GM19239 (cell line): ENCODE measurements around the gene ICAM1.
"Not testable (repeated sequence)": the region's sequence is repeated elsewhere in the genome, so short reads cannot be mapped to it uniquely, and the experiment has no call there.

ENCODE experiments used
- DNase-seq: peaks from one replicate; pipeline ENCODE4 v3.0.0; 2011; ENCODE audit warnings: low spot score; ENCODE audit not compliant: insufficient read length
- FAIRE-seq: peaks from 2 replicates; lab custom pipeline; 2011; peaks lifted over from hg19 to GRCh38; lab: Jason Lieb, UNC

Gene ICAM1

DNA sequence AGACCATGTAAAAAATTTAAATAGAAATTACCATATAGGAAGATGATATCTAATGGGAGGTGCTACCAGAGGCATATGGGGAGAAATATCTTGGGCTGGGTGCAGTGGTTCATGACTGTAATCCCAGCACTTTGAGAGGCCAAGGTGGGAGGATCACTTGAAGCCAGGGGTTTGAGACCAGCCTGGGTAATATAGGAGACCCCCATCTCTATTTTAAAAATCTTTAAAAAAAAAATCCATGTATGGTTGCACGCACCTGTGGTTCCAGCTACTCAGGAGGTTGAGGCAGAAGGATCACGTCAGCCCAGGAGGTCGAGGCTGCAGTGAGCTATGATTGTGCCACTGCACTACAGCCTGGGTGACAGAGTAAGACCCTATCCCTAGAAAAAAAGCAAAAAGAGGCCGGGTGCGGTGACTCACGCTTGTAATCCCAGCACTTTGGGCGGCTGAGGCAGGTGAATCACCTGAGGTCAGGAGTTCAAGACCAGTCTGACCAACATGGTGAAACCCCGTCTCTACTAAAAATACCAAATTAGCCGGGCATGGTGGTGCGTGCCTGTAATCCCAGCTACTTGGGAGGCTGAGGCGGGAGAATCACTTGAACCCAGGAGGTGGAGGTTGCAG, 29.0 kb upstream of the ICAM1 start:
- FAIRE-seq, DNase-seq: not testable (repeated sequence)

DNA sequence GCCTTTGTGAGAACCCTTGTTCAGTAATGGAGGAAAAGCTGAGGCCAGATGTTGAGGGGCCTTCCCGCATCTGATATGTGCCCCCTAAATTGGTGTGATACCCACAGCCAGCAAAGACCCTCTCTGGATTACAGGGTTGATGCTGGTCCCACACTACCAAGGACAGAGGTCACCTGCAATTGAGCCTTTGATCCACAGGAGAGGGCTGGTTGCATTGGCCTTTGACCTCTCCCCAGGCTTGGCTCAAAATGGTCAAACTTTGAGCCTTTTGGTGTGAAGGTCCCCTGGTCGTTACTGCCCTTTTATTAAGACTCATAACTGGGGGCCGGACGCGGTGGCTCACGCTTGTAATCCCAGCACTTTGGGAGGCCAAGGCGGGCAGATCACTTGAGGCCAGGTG, 27.3 kb upstream of the ICAM1 start:
- FAIRE-seq (no peak), DNase-seq (no peak)

DNA sequence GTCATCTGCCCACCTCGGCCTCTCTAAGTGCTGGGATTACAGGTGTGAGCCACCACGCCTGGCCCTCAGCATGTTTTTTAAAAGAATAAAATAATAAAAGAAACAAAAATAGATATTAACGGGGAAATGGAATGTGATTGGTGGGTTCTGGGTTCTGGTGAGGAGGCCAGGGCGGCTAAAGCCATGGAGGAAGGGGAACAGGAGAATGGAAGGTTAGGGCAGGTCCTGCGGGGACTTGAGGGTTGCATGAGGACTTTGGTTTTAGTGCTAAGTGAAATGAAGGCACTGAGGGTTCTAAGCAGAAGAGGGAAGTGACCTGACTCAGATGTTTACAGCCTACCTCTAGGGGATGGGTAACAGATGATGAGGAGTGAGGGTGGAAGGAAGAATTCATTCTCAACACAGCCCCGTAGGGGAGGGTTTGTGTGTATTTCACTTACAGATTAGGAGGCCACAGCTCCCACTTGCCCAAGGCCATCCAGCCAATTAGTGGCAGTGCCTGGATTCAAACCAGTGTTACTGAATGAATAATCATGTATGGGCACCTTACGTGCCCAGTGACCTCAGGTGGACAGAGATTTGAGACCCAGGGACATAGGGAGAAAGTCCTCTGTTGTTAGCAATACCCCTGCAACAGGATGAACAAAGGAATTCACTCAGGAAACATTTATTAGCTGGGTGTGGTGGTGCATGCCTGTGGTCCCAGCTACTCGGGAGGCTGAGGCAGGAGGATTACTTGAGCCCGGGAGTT, 25.6 kb upstream of the ICAM1 start:
- no peak for DNase-seq
- peak; percentile 80 for FAIRE-seq

DNA sequence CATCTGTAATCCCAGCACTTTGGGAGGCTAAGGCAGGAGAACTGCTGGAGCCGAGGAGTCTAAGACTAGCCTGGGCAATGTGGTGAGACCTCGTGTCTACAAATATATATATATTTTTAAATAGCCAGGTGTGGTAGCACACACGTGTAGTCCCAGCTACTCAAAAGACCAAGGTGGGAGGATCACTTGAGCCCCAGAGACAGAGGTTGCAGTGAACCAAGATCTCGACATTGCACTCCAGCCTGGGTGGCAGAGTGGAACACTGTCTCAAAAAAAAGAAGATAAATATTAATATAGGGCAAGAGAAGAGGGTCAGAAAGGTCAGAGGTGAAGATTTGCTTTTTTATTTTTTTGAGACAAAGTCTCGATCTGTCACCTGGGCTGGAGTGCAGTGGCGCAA, 24.4 kb upstream of the ICAM1 start:
- FAIRE-seq: no peak
- DNase-seq: no peak

DNA sequence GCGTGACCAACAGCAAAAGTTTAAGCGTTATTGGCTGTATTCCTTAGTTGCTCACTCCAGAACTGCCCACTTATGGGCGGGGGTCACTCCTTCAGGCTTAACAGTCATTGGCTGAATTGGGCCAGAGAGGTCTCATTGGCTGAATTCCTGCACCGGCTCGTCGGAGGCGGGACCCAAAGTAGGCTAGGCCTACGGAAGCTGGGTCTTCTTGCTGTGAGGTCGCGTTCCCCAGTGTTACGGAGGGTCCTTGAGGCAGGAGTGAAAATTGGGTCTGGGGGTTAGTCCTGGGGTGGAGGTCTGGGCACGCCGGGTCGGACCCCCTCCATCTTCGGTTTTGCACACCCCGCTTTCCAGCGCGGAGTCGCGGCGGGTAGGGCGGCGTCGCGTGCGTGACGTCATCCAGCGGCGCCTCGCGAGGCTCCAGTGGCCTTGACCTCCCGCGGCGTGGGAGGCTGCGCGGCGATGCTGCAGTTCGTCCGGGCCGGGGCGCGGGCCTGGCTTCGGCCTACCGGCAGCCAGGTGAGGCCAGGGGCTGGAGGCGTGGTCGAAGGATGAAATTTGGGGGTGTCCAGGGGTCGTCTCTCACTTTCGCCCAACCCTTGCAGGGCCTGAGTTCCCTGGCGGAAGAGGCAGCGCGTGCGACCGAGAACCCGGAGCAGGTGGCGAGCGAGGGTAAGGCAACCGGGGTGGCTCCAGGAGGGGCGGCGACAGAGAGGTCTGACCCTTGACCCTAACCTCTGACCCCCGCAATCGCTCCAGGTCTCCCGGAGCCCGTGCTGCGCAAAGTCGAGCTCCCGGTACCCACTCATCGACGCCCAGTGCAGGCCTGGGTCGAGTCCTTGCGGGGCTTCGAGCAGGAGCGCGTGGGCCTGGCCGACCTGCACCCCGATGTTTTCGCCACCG, 18.9 kb upstream of the ICAM1 start, which contains the start of gene MRPL4:
MRPL4 (plus strand) TSS at position 423 of the 903 bp plus-strand sequence; CDS start at position 463, 40 bp downstream.
- peak; percentile 99 for FAIRE-seq
- DNase-seq: peak; percentile 92

DNA sequence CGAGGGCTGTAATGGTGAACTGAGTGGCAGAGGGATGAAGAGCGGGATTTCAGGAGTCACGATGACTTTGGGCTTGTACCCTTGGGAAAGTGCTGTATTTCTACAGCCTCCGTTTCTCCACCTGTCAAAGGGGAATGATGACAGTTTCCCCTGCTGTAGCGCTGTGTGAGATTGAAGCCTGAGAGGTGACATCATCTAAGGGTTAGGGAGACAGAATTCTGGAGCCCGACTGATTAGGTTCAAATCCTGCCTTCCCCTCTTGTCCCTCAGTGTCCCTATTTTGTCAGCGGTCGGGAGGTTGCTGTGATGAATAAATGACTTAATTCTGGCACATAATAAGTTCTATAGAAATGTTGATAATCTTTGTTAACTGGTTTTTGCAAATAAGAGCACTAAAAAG, 18.2 kb upstream of the ICAM1 start:
- FAIRE-seq: no peak
- no peak for DNase-seq

DNA sequence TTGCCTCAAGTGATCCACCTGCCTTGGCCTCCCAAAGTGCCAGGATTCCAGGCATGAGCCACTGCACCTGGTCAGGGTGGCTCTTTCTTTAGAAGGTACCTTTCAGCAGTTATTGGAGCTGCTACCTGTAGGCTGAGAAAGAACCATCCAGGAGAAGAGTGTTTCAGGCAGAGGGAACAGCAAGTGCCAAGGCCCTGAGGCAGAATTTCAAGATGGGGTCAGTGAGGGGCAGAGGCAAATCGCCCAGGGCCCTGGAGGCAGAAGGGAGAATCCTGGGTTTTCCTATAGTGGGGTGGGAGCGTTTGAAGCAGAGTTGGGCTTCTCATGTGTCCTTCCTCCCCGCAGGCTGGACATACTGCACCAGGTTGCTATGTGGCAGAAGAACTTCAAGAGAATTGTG, 16.7 kb upstream of the ICAM1 start:
- DNase-seq: no peak
- FAIRE-seq: no peak

DNA sequence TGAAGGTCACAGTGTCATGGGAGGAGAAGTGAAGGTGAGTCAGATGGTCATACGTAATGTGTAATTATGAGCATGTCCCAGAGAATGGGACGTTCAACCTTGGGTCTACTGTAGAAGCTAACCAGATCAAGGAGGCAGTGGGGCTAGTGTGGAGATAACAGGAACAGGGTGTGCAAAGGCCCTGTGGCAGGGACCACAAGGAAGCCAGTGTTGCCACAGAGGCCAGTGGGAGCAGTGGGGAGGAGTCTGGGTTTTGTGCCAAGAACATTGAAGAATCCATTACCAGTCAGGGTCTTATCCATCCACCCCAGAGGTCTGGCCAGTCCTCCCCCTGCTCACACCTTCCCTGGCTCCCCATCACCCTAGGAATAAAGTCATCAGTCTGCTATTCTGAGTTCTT, 15.6 kb upstream of the ICAM1 start:
- DNase-seq (no peak), FAIRE-seq (no peak)

DNA sequence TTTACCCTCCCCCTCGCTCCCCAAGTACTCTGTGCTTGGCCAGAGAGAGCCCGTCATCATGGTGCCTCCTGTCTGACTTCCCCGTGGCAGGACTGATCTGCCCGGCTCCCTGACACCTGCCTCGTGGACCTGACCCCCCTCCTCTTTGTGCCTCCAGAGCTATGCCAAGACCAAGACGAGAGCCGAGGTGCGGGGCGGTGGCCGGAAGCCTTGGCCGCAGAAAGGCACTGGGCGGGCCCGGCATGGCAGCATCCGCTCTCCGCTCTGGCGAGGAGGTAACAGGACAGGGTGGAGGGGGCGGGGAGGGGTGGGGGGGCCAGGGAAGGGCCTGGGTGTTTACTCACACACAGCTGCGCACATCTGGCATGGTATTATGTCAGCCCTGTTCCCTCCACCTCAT, 14.4 kb upstream of the ICAM1 start:
- DNase-seq: no peak
- no peak for FAIRE-seq

DNA sequence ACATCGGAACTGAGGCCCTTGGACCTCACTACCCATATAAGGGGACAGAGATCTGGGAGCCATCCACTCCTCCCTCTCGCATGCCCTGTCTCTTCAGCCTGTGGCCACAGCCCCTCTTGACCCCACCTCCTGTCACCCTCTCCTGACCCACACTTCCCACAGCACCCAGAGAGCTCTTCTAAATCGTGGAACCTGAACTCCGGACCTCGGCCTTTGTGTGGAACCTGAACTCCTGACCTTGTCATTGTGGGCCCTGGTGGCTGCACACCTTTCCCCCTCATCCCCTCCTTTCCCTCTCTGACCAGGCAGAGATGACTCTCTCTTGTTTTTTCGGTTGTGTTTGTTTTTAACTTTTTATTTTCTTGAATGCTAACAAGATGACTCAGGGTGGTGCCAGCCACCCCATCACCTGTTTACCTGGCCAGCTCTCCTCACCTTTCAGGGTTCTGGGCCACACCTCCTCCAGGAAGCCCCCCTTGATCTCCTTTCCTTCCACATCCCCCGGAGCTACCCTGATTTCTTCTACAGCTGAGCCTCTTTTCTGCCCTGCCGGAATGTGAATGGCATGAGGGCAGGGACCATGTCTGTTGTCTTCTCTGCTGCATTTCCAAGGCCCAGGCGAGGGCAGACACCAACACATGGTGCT, 13.8 kb upstream of the ICAM1 start:
- DNase-seq (no peak), FAIRE-seq (no peak)

DNA sequence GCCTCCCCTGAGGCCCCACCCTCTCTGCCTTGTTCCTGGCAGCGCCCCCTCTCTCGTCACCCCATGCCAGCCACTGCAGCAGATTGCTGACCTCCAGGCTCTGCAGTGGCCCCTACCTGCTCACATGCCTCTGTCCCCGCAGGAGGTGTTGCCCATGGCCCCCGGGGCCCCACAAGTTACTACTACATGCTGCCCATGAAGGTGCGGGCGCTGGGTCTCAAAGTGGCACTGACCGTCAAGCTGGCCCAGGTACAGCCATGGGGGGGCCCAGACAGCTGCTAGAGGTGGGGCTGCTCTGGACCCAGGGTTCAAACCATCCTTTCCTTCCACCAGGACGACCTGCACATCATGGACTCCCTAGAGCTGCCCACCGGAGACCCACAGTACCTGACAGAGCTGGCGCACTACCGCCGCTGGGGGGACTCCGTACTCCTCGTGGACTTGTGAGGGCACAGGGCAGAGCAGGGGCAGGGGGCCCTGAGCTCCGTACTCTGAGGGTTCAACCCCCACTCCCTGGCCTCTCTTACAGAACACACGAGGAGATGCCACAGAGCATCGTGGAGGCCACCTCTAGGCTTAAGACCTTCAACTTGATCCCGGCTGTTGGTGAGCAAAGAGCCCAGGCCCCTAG, 12.7 kb upstream of the ICAM1 start:
- DNase-seq (no peak), FAIRE-seq (no peak)

DNA sequence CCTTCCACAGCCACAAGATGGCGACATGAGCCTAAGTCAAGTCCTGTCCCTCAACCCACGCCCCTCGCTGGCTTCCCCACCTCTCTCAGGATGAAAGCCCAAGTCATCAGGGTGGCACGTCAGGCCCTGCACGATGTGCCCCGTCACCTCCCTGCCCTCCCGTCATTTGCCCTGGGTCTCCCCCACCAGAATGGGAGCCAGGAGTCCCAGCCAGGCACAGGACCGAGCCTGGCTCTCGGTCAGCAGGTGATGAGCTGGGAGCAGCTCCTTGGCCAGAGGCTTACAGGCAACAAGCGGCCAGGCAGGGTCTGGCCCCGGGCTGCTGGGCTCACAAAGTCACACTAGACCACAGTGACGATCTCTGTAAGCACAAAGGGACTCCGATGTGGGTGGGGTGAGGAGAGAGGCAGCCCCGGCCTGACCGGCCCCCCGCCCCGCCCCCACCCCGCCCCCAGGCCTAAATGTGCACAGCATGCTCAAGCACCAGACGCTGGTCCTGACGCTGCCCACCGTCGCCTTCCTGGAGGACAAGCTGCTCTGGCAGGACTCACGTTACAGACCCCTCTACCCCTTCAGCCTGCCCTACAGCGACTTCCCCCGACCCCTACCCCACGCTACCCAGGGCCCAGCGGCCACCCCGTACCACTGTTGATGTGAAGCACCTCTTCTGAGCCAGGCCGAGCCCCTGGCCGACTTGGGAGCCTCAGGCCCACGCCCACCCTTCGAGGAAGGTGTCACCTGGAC, 11.6 kb upstream of the ICAM1 start:
- DNase-seq: peak; percentile 62
- FAIRE-seq: peak; percentile 14

DNA sequence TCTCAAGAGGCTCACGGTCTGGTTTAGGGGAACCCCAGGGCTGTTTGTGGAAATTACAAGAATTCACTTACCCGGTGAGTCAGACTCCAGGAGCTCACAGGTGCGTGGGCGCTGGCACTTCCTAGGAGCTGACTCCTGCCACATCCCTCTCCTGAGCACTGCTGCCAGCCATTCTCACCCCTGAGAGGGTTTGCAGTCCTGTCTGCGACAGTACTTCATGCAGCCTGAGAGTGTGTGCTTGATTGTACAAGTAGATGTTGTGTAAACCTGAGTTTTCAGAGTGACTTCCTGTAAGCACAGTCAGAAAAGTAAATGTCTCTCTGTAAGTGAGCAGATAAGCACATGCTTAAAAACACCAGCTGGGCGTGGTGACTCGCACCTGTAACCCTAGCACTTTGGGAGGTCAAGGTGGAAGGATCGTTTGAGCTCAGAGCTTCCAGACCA, 10.8 kb upstream of the ICAM1 start:
- FAIRE-seq: no peak

DNA sequence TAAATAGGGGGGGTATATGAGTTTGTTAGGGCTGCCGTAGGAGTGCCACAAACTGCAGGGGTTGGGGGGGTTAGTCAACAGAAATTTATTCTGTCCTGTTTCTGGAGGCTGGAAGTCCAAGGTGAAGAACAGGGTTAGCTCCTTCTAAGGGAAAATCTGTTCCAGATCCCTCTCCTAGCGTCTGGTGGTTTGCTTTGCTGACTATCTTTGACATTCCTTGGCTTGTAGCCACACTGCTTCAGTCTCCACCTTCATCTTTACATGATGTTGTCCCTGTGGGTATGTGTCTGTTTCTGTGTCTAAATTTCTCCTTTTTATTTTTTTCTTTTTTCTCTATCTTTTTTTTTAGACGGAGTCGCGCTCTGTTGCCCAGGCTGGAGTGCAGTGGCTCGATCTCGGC, 8.1 kb upstream of the ICAM1 start:
- no peak for DNase-seq

More for the DNA sequence above, 10.8 kb upstream of the ICAM1 start:
- DNase-seq: no peak

DNA sequence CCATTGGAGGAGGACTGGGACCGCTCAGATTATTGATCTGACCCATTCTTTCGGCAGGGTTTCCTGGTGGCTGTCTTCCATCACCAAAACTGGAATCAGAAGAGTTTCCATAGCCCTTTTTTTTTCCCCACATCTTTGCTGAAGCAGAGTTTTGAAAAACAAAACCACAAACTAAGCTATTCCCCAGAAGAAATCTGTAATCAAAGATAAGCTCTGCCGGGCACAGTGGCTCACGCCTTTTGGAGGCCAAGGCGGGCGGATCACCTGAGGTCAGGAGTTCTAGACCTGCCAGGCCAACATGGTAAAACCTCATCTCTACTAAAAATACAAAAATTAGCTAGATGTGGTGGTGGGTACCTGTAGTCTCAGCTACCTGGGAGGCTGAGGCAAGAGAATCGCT, 4.2 kb upstream of the ICAM1 start:
- FAIRE-seq (no peak), DNase-seq (no peak)

More for the DNA sequence above, 8.1 kb upstream of the ICAM1 start:
- no peak for FAIRE-seq

DNA sequence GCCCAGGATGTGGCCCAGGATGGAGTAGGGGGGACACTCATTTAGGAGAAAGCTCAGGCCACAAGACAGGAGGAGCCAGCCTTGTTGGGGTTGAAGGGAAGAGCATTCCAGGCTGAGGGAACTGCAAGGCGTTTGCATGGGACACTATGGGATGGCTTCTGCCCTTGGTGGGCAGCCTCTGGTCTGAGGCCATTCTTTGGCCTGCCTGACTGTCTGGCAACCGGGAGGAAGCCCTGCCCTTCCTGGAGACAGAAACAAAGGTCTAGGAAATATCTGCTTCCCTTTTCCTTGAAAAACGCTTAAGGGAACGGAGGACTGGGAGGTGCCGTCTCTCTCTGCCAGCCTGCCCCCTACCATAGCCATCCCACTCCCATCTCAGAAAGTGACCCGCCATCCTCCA, 2.8 kb upstream of the ICAM1 start:
- DNase-seq (no peak), FAIRE-seq (no peak)

DNA sequence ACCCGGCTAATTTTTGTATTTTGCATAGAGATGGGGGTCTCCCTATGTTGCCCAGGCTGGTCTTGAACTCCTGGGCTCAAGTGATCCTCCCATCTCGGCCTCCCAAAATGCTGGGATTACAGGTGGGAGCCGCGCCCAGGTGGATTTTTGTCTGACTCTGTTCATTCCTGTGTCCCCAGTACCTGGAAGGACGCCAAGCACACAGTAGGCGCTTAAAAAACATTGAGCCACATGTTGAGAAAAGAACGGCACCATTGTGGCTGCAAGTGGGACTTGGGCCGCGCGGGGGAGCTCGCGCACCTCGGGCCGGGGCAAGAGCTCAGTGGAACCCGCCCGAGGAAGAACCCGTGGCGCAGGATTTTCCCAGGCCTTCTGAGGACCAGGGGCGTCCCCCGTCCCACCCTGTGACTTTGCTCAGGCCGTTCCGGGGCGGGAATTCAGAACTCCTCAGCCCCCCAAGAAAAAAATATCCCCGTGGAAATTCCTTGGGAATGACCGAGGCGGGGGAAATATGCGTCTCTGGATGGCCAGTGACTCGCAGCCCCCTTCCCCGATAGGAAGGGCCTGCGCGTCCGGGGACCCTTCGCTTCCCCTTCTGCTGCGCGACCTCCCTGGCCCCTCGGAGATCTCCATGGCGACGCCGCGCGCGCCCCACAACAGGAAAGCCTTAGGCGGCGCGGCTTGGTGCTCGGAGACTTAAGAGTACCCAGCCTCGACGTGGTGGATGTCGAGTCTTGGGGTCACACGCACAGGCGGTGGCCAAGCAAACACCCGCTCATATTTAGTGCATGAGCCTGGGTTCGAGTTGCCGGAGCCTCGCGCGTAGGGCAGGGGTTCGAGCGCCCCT, 1.4 kb upstream of the ICAM1 start:
- DNase-seq: no peak
- peak; percentile 86 for FAIRE-seq

DNA sequence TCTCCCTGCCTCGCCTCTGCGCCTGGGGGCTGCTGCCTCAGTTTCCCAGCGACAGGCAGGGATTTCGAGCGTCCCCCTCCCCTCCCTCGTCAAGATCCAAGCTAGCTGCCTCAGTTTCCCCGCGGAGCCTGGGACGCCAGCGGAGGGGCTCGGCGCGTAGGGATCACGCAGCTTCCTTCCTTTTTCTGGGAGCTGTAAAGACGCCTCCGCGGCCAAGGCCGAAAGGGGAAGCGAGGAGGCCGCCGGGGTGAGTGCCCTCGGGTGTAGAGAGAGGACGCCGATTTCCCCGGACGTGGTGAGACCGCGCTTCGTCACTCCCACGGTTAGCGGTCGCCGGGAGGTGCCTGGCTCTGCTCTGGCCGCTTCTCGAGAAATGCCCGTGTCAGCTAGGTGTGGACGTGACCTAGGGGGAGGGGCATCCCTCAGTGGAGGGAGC, 722 bp upstream of the ICAM1 start:
- DNase-seq: no peak
- peak; percentile 83 for FAIRE-seq
